GM11168 (cell line): ENCODE data around the gene EMILIN3.

Experiments used
- in situ Hi-C: fragments of 300-500 bp; cut with MboI; formaldehyde crosslinking; loops from one replicate; pipeline ENCODE4 v1.12.0; 2022; ENCODE audit warnings: low sequenced_read_pairs; ENCODE audit not compliant: unreplicated experiment

EMILIN3 gene

GRCh38 chr20:41366546-41367392, at the start of gene EMILIN3:
Gene EMILIN3, minus strand, starts transcription at chr20:41366818. Its CDS starts 184 bp downstream, at chr20:41366634.
- in situ Hi-C loops = no loop called here

- in situ Hi-C loops = no loop called here
Measured at GRCh38 chr20:41415191-41415590, 48.6 kb upstream of the EMILIN3 start.

- in situ Hi-C loops = no loop called here
Measured at GRCh38 chr20:41413169-41413568, 46.6 kb upstream of the EMILIN3 start.

- in situ Hi-C loops = no loop called here
Measured at GRCh38 chr20:41412324-41413120, 45.9 kb upstream of the EMILIN3 start.

- in situ Hi-C loops = no loop called here
Measured at GRCh38 chr20:41411391-41411847, 44.8 kb upstream of the EMILIN3 start.

GRCh38 chr20:41408986-41409385, 42.4 kb upstream of the EMILIN3 start:
- in situ Hi-C loops = no loop called here

GRCh38 chr20:41408156-41408794, 41.7 kb upstream of the EMILIN3 start:
- in situ Hi-C loops = no loop called here

- in situ Hi-C loops = no loop called here
Measured at GRCh38 chr20:41407607-41408006, 41.0 kb upstream of the EMILIN3 start.

- in situ Hi-C loops = no loop called here
Measured at GRCh38 chr20:41406896-41407444, 40.4 kb upstream of the EMILIN3 start.

GRCh38 chr20:41406353-41406752, 39.7 kb upstream of the EMILIN3 start:
- in situ Hi-C loops = no loop called here

GRCh38 chr20:41405436-41405835, 38.8 kb upstream of the EMILIN3 start:
- in situ Hi-C loops = no loop called here

- in situ Hi-C loops = no loop called here
Measured at GRCh38 chr20:41403604-41404003, 37.0 kb upstream of the EMILIN3 start.

- in situ Hi-C loops = no loop called here
Measured at GRCh38 chr20:41398408-41398807, 31.8 kb upstream of the EMILIN3 start.

- in situ Hi-C loops = no loop called here
Measured at GRCh38 chr20:41395667-41396664, 29.3 kb upstream of the EMILIN3 start.

GRCh38 chr20:41394931-41395666, 28.5 kb upstream of the EMILIN3 start:
- in situ Hi-C loops = no loop called here

- in situ Hi-C loops = no loop called here
Measured at GRCh38 chr20:41394081-41394480, 27.5 kb upstream of the EMILIN3 start.

GRCh38 chr20:41393705-41394066, 27.1 kb upstream of the EMILIN3 start:
- in situ Hi-C loops = no loop called here

- in situ Hi-C loops = no loop called here
Measured at GRCh38 chr20:41392871-41393704, 26.5 kb upstream of the EMILIN3 start.
